ENCODE data around the gene FAM174C. TPM values are rescaled to one million over a fixed set of nuclear protein-coding genes. Genes with fewer than 3 reads are reported as not detected.

The FAM174C gene
- total RNA-seq, 2 experiments from 2014 or later, result 99.8 to 101 TPM

DNA sequence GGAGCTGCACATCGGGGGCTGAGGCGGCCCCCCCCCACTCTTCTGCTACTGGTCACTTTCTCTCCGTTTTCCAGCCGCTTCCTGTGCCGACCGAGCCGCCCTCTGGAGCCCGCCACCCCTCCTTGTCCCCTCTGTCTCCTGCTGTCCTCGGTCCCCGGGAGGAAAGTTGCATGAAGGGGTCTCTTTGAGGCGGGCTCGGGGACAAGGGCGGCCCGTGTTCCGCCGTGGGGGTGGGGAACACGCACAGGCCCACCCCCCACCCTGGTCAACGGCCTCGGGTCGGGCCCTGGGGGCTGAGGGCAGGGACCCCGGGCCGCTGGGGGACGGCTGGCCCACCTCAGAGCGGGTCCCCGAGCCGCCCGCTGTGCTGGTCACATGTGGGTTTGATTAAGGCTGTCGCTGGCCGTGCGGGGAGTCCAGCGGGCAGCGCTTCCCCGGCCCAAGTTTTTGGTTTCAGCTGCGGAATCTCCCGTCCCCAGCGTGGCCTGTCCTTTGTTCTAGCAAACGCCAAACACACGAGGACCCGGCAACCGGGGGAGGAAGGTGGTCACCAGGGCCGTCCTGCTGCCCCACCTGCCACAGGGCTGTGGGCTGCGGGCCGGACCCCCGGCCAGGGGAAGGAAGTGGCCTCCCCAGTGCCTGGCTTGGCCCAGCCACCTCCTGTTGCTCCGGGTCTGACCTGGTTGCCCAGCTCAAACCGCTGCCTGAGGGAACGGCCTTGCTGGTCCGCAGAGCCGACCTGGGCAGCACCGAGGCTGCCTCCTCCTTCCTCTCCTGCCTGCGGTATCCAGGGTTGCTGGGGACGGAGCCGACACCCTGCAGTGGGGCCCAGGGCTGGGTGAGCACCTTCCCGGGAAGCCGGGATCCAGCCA, 12.3 kb downstream of the FAM174C start:
- H3K4me3 Mint-ChIP-seq, result no peak overlapping the region
- peaks cover 46% of the 10 kb centered on the region for H3K27me3 Mint-ChIP-seq
- peaks cover 3% of the 10 kb centered on the region for H3K4me1 Mint-ChIP-seq
- DNase-seq, result no peak
- H3K9me3 Mint-ChIP-seq, result no peaks in the 10 kb centered on the region
- H3K27ac Mint-ChIP-seq, result no peak overlapping the region
- H3K36me3 Mint-ChIP-seq, result no peaks in the 10 kb centered on the region

DNA sequence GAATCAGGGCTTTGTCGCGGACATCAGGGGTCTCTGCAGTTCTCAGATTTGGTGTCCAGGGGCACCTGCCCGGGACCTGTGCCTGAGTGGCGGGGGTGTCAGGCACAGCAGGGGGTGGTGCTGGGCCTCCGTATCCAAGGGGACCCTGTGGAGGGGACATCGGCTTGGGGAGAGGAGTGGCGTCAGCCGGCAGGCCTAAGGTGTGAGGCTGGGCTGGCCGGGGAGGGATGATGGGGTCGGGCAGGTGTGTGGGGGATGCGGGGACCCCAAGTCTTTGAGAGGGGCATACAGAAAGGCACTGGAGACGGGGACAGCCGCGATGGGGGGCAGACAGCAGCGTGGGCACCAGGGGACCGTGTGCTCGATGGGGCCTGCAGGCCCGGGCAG, 12.9 kb downstream of the FAM174C start:
- no peak for DNase-seq
- Mint-ChIP-seq H3K4me3 (no peak overlapping the region), H3K27ac (no peak overlapping the region), H3K4me1 (peaks cover 3% of the 10 kb centered on the region), H3K27me3 (peaks cover 48% of the 10 kb centered on the region), H3K36me3 (no peaks in the 10 kb centered on the region), H3K9me3 (no peaks in the 10 kb centered on the region)

GRCh38 chr19:1288833-1289685, 13.7 kb downstream of the FAM174C start:
- no peak overlapping the region for H3K27ac Mint-ChIP-seq
- no peaks in the 10 kb centered on the region for H3K9me3 Mint-ChIP-seq
- no peak overlapping the region for H3K4me3 Mint-ChIP-seq
- no peak for DNase-seq
- H3K36me3 Mint-ChIP-seq, result no peaks in the 10 kb centered on the region
- peaks cover 45% of the 10 kb centered on the region for H3K27me3 Mint-ChIP-seq
- H3K4me1 Mint-ChIP-seq, result peaks cover 3% of the 10 kb centered on the region

- Mint-ChIP-seq H3K4me1 (peaks cover 4% of the 10 kb centered on the region), H3K4me3 (no peak overlapping the region), H3K27ac (no peak overlapping the region), H3K27me3 (peaks cover 45% of the 10 kb centered on the region), H3K9me3 (no peaks in the 10 kb centered on the region), H3K36me3 (no peaks in the 10 kb centered on the region)
- DNase-seq, result no peak
Observed at GRCh38 chr19:1289686-1290025, 14.3 kb downstream of the FAM174C start.

GRCh38 chr19:1290196-1290702, 14.9 kb downstream of the FAM174C start:
- Mint-ChIP-seq H3K9me3 (no peaks in the 10 kb centered on the region), H3K4me3 (no peak overlapping the region), H3K36me3 (no peaks in the 10 kb centered on the region), H3K27me3 (peaks cover 44% of the 10 kb centered on the region), H3K27ac (no peak overlapping the region), H3K4me1 (peaks cover 5% of the 10 kb centered on the region)
- DNase-seq, result no peak

DNA sequence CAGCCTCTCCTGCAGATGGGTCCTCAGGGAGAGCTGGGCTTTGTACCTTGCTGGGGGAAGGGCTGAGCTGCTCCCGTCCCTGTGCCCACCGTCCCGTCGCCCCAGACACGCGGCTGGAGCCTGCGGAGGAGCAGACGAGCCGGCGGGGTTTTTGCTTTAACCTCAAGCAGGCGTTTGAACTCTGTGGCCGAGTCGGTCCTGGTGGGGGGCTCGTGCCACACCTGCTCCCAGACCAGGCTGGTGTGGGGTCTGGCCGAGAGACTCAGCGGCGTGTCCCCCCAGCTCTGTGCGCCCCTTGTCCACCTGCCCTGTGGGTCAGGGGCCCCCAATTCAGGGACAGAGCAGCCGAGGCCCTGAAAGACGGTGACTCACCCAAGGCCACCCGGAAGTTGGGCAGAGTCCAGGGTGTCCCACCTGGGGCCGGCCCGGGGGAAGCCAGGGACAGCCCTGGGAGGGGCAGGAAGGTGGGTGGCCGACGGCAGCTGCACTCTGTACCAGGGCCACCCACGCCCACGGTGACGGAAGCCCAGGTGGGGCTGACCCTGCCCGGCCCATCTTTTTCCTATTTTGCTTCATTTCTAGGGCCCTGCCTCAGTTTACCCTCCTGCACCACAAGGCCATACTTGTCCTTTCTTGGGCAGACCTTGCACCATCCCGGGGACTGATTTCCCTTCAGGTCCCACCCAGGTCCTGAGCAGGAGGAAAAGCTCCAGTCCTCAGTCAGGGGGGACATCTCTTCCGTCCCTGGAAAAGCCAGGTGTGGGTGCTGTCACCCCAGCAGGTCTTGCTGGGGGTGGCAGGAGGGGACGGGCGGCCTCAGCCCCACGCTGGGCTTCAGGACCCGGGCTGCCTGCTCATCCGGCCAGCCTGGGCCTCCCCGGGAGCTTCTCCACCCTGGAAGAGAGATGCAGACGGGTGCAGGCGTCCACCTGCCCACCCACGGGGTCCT, 15.6 kb downstream of the FAM174C start:
- Mint-ChIP-seq H3K27me3 (peaks cover 42% of the 10 kb centered on the region), H3K4me1 (peaks cover 5% of the 10 kb centered on the region), H3K9me3 (no peaks in the 10 kb centered on the region), H3K27ac (no peak overlapping the region), H3K4me3 (no peak overlapping the region), H3K36me3 (no peaks in the 10 kb centered on the region)
- DNase-seq, result no peak

GRCh38 chr19:1291761-1292418, 16.6 kb downstream of the FAM174C start:
- H3K27ac Mint-ChIP-seq, result no peak overlapping the region

GRCh38 chr19:1292419-1293151, 17.3 kb downstream of the FAM174C start:
- DNase-seq, result no peak
- Mint-ChIP-seq H3K27ac (no peak overlapping the region), H3K9me3 (no peaks in the 10 kb centered on the region), H3K36me3 (no peaks in the 10 kb centered on the region), H3K4me3 (no peak overlapping the region), H3K4me1 (peaks cover 2% of the 10 kb centered on the region), H3K27me3 (peaks cover 33% of the 10 kb centered on the region)

More at GRCh38 chr19:1291761-1292418, 16.6 kb downstream of the FAM174C start:
- Mint-ChIP-seq H3K9me3 (no peaks in the 10 kb centered on the region), H3K4me1 (peaks cover 2% of the 10 kb centered on the region), H3K36me3 (no peaks in the 10 kb centered on the region), H3K4me3 (no peak overlapping the region), H3K27me3 (peaks cover 37% of the 10 kb centered on the region)
- no peak for DNase-seq

- DNase-seq, result no peak
- Mint-ChIP-seq H3K36me3 (no peaks in the 10 kb centered on the region), H3K9me3 (no peaks in the 10 kb centered on the region), H3K27ac (no peak overlapping the region), H3K27me3 (peaks cover 30% of the 10 kb centered on the region), H3K4me1 (peaks cover 2% of the 10 kb centered on the region), H3K4me3 (no peak overlapping the region)
Observed at GRCh38 chr19:1293782-1294604, 18.7 kb downstream of the FAM174C start.

DNA sequence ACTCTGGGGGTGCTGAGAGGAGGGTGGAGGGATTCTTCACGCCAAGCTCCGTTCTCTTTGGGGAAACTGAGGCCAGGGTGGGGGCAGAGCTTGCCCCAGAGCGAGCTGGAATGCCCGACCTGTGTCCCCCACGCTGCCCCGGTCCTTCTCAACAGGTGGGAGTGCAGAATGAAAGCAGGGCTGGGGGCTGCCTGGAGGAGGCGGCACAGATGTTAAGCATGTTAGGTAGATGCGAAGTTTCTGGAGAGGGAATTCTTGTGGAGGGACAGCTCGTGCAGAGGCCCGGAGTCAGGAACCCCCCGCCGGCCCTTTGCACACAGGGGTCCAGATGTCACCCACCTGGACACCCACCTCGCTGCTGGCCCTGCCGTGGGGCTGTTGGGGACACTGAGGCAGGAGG, 19.4 kb downstream of the FAM174C start:
- Mint-ChIP-seq H3K4me3 (no peak overlapping the region), H3K4me1 (peaks cover 2% of the 10 kb centered on the region), H3K27ac (no peak overlapping the region), H3K27me3 (peaks cover 28% of the 10 kb centered on the region), H3K9me3 (no peaks in the 10 kb centered on the region), H3K36me3 (no peaks in the 10 kb centered on the region)
- DNase-seq, result no peak

DNA sequence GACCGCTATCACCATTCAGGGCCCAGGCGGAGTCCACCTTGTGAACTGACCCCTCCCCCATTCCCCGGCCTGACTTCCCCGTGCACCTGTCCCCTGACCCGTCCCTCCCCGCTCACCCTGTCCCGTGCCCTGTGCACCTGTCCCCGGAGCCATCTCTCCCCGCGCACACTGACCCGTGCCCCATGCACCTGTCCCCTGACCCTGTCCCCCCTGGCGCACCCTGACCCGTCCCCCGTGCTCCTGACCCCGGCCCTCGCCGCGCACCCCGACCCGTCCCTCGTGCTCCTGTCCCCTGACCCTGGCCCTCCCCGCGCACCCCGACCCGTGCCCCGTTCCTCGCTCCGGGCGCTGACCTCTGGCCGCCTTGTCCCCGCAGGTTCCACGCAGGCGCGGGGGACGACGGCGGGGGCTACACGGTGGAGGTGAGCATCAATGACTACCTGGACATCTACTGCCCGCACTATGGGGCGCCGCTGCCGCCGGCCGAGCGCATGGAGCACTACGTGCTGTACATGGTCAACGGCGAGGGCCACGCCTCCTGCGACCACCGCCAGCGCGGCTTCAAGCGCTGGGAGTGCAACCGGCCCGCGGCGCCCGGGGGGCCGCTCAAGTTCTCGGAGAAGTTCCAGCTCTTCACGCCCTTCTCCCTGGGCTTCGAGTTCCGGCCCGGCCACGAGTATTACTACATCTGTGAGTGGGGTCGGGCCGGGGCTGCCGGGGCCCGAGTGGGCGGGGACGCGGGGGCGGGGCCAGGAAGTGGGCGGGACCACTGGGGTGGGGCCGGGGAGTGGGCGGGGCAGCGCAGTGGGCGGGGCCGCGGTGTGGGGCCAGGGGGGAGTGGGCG, 20.1 kb downstream of the FAM174C start:
- H3K9me3 Mint-ChIP-seq, result no peaks in the 10 kb centered on the region
- H3K4me1 Mint-ChIP-seq, result peaks cover 2% of the 10 kb centered on the region
- no peaks in the 10 kb centered on the region for H3K36me3 Mint-ChIP-seq
- H3K27me3 Mint-ChIP-seq, result peaks cover 28% of the 10 kb centered on the region
- peak; percentile 55 for DNase-seq
- no peak overlapping the region for H3K4me3 Mint-ChIP-seq
- H3K27ac Mint-ChIP-seq, result no peak overlapping the region

DNA sequence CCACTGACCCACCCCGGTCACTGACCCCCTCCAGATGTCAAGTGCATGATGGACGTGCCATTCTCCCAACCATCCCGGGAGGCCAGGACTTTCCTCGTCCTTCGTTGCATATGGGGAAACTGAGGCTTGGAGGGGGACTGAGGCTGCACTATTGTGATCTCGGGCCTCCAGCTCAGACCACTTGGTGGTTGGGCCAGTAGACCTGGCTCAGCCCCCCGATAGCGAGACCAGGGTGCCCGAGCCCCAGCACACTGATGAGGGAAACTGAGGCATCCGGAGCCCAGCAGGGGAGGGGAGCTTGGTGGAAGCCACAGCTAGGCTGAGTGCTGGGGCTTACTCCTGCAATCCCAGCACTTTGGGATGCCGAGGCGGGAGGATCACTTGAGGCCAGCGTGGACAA, 20.7 kb downstream of the FAM174C start:
- H3K4me3 Mint-ChIP-seq, result no peak overlapping the region
- no peak overlapping the region for H3K27ac Mint-ChIP-seq
- no peak for DNase-seq
- peaks cover 2% of the 10 kb centered on the region for H3K4me1 Mint-ChIP-seq
- H3K9me3 Mint-ChIP-seq, result no peaks in the 10 kb centered on the region
- no peaks in the 10 kb centered on the region for H3K36me3 Mint-ChIP-seq
- H3K27me3 Mint-ChIP-seq, result peaks cover 33% of the 10 kb centered on the region
